GM19193 (cell line): Measurements from ENCODE around the gene TBCD.

Source experiments
- POLR2A ChIP-seq: IDR thresholded peaks from 4 replicates; pipeline ENCODE4 v1.6.1; 2011; ENCODE audit not compliant: insufficient read depth, insufficient read length; ENCODE audit errors: extremely low read depth

TBCD gene

DNA sequence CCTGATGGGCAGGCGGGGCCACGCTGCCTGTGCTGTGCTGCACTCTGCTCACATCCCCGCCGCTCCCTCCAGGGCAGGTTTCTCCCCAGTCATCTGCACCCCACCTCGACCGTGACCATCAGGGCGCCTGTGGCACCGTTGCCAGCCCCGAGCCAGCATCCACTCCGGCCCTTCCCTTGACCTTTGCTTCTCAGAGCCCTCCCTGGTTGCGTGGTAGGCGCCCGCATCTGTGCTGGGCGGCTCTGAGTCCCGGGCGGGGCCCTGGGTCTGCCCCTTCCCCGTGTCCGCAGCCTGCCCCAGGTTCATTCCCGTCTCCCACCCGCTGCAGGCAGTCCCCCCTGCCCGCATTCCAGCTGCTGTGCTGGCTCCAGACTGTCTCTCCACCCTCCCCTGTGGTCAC, 54.8 kb downstream of the TBCD start:
- no peak for TF ChIP-seq POLR2A

DNA sequence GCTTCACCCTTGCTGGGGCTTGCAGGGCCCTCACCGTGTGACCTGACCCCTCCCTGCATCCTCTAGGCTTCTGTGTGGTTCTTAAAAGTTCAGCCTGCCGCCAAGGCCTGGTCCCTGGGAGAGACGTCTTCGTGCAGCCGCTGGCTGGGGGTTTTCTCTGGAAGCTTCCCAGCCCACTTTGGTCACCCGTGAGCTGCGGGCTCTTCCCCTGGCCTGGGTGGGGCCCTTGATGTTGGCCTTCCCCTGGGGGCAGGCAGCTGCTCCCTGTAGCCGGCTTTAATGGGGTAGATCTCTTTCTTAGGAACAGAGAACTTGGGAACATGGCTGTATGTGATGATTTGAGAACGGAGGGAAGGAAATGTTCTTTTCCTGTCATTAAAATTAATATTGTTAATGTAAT, 55.2 kb downstream of the TBCD start:
- TF ChIP-seq POLR2A = no peak

DNA sequence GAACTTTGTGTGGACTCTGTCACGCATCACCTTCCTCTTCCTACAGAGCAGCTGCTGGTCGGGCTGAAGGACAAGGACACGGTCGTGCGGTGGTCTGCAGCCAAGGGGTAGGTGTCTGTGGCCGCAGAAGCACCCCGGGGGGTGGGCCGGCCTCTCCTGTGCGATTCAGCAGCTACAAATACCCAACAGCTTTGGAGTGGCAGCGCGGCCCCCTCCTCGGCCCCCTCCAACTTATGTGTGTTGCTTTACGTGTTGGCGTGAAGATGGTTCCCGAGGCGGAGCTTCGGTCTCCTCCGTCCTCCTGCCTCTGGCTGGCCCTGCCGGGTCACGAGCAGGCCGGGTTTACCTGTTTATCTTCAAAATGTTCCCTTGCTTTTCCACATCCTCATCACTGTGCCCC, 55.7 kb downstream of the TBCD start:
- TF ChIP-seq POLR2A = no peak

DNA sequence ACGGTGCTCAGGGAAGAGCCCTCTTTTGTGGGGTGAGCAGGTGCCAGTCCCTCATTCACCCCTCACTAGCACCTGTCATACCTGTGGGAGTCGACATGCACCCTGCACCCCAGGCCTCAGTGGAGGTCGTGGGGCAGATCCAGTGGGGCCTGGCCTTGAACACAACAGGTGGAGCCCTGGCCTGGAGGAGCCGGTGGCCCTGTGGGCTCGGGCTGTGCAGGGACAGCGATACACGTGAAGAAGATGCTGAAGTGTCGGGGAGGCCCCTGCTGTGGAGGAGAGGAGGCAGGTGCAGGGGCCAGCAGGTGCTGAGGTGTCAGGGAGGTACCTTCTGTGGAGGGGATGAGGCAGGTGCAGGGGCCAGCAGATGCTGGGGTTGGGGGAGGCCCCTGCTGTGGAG, 56.1 kb downstream of the TBCD start:
- TF ChIP-seq POLR2A = no peak

DNA sequence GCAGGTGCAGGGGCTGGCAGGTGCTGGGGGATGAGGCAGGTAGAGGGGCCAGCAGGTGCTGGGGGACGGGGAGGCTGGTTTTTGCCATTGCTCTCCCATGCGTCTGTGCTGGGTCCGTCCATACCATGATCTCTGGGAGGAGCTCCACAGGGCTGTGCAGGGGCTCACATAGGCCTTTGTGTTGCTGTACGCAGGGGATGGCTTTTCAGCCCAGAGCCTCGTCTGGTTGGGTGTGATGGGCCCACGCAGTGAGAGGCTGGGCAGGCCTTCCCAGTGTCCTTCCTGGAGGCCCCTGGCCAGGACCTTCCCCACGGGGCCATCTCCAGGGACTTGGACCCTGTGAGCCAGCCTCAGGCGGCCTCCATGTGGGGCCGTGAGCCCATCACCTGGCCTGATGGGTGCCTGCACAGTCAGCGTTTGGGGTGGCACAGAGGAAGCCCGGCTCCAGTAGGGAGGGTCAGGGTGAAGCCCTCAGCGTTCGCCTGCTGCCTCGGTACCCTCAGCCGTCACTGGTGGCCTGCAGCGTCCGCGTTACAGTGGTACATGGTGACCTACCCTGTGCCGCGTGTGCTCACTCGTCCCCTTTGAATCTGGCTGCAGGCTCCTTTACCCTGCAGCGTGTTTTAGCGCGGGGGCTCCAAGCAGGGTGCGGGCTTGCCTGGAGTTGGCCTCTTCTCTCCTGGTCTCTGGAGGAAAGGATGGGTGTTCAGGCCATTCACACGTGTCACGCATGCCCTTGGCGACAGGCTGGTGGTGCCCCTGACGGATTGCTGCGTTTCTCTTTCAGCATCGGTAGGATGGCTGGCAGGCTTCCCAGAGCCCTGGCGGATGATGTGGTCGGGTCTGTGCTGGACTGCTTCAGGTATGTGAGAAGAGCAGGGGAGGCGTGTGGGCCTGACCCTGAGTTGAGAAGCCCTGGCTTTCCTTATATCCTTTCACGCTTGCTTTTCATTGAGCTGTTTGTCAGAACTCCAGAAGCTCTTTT, 57.3 kb downstream of the TBCD start:
- TF ChIP-seq POLR2A = no peak

DNA sequence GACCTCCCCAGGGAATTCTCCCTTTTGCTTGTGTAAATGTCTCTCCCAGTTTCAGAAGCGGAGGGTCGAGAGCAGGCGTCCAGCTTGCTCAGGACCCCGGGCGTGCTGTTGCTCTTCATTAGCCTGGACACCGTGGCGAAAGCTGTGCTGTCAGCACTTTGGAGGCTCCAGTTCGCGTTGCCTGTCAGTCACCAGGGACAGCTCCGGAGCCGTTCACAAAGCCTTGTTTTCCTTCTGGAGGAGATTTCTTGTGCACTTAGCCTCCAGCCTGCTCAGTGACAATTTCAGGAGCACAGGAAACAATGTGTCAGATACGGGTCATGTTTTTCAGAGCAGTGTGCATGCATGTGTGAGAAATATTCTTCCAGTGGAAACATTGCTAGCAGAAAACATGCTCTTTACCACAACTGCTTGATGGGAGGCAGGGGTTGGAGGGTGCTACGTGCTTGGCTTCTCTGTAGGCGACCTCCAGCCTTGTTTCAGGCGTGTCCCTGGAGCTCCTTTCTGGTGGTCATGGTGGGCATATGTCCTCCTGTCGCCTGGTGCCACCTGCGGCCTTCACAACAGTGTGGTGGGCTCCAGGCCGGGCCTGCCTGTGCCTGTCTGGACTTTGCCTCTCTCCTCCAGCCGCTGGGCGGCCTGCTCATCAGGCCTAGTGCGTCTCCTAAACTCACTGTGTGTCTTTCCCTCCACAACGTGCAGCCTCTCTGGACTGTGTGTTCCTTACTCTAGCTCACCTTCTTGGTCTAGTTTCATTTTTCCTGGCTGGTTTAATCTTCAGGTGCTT, 59.0 kb downstream of the TBCD start:
- no peak for TF ChIP-seq POLR2A

DNA sequence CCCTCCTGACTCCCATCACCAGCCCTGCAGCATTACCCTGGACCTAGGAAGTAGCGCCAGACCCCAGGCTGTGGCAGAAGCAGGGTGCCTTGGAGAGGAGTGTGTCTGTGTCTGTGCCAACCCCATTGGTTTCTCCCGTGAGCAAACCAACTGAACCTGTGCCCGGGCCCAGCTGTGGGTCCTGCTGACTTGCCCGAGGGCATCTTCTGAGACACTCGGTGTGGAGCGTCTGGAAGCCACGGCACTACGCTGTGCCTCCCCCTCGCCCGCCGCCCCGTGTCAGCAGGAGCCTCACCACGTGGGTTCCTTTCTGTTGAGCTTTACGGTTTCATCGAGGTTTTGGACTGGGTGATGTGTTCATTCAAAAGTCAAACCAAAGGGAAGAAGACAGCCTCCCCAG, 60.2 kb downstream of the TBCD start:
- no peak for TF ChIP-seq POLR2A

DNA sequence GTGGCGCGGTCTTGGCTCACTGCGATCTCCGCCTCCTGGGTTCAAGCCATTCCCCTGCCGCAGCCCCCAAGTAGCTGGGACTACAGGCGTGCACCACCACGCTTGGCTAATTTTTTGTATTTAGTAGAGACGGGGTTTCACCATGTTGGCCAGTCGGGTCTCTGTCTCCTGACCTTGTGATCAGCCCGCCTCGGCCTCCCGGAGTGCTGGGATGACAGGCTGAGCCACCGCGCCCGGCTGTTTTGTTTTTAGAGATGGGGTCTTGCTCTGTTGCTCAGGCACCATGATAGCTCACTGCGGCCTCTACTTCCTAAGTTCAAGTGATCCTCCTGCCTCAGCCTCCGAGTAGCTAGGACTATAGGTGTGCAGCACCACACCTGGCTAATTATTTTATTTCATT, 60.7 kb downstream of the TBCD start:
- no peak for TF ChIP-seq POLR2A

DNA sequence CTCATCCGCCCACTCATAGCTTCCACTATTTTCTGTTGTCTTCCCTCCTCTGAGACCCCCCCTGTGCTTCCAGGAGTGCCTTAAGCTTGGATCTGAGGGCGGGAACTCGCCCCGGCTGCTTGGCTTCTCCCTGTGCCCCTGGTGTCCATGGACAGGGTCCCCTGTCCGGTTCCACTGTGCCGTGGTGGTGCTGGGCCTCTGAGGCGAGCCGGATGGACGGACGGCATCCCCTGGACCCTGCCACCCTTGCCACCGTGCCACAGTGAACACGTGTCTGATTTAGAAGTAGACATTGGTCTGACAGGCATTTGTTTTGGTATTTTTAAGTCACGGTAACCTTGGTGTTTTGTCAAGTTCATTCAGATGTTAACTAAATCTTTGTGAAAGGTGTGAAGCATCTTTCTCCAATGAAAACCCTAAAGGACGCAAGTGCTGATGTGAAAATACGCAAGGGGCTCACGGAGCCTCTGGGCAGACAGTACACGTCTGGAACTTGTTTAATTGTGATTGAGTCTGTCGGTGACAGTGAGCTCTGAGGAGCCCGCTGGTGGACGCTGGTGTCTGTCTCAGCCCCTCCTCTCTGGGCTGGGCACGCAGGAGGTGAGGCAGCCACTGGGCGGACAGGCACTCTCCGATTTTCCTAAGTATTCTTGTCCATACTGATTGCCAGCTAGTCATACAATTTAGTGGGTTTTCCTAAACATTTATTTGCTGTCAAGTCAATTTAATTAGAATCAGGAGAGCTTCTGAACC, 61.6 kb downstream of the TBCD start:
- TF ChIP-seq POLR2A = no peak

DNA sequence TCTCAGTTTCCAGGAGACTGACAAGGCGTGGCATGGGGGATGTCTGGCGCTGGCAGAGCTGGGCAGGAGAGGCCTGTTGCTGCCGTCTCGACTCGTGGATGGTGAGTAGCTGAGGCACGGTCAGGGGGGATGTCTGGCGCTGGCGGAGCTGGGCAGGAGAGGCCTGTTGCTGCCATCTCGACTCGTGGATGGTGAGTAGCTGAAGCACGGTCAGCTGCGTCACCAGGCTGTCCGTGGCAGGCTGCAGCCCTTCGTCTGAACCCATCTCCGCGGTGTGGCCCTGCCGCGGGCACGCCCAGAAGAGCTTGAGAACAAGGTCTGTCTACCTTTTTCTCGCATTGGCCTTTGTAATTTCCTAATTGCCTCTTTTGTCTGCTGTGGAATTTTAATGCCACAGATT, 63.0 kb downstream of the TBCD start:
- TF ChIP-seq POLR2A = no peak

DNA sequence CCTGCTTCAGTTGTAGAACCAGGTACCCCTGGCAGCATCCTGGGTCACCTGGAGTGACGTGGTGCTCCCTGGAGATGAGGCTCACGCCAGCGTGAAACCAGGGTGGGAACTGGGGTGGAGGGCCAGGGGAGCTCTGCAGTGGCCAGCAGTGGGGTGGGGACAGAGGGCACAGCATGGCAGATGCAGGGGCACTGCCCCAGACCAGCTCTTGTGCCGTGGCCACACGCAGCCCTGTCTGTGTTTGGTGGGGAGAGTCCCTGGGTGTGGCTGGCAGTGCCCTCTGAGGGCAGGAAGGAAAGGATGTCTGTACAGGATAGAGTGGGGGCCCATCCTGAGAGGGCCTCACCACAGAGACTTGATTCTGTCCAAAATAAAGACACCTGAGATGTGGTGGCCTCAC, 63.5 kb downstream of the TBCD start:
- no peak for TF ChIP-seq POLR2A

DNA sequence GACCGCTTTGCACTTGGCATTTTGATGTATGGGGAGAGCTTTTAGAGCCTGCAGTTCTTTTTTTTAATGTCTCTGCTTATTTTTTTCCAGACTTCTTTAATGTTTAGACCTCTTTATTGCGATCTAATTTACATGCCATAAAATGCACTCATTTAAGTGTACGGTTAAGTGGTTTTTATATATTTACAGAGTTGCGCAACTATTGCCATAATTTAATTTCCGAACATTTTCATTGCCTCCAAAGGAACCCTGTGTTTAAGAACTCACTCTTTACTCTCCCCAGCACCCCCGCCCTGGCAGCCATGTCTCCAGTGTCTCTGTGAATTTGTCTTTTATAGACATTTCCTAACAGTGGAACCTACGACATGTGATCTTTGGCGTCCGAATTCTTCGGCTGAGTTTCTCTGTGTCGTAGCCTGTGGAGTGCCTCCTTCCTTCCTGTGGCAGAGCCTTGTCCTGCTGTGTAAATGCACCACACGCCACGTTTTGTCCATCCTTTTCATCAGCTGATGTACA, 64.0 kb downstream of the TBCD start:
- TF ChIP-seq POLR2A = no peak

DNA sequence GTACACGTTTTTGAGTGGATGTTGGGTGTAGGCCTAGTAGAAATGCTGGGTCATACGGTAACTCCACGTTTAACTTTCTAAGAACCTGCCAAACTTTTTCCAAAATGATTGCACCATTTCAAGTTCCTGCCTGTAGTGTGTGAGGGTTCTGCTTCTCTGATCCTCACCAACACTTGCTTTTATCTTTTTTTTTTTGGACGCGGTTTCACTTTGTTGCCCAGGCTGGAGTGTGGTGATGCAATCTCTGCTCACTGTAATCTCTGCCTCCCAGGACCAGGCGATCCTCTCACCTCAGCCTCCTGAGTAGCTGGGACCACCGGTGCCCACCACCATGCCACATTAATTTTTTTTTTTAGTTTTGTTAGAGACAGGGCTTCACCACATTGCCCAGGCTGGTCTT, 64.5 kb downstream of the TBCD start:
- TF ChIP-seq POLR2A = no peak

DNA sequence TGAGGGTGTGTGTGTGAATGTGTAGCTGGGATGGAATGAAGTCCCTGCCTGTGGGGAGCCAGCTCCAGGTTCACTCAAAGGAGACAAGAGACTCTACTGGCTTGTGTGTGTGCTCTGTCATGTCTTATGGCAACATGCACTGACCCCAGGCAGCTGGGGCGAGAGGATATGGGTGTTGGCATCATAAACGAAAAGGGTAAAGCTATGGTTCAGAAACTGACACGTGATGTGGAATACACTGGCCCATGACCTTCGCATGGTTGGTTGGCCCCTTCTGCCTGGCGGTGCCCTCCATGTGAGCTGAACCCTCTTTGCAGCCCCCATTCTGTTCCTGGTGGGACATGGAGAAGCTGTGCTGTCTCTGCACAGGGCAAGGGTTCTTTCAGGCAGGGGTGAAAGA, 66.1 kb downstream of the TBCD start:
- no peak for TF ChIP-seq POLR2A
